ENCODE results near the gene DENR. TPM values are rescaled to one million over a fixed set of nuclear protein-coding genes. Genes with fewer than 3 reads are reported as not detected.

The DENR gene, protein sequence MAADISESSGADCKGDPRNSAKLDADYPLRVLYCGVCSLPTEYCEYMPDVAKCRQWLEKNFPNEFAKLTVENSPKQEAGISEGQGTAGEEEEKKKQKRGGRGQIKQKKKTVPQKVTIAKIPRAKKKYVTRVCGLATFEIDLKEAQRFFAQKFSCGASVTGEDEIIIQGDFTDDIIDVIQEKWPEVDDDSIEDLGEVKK
- 26.3 and 28.7 TPM in 2 replicates for total RNA-seq

DNA sequence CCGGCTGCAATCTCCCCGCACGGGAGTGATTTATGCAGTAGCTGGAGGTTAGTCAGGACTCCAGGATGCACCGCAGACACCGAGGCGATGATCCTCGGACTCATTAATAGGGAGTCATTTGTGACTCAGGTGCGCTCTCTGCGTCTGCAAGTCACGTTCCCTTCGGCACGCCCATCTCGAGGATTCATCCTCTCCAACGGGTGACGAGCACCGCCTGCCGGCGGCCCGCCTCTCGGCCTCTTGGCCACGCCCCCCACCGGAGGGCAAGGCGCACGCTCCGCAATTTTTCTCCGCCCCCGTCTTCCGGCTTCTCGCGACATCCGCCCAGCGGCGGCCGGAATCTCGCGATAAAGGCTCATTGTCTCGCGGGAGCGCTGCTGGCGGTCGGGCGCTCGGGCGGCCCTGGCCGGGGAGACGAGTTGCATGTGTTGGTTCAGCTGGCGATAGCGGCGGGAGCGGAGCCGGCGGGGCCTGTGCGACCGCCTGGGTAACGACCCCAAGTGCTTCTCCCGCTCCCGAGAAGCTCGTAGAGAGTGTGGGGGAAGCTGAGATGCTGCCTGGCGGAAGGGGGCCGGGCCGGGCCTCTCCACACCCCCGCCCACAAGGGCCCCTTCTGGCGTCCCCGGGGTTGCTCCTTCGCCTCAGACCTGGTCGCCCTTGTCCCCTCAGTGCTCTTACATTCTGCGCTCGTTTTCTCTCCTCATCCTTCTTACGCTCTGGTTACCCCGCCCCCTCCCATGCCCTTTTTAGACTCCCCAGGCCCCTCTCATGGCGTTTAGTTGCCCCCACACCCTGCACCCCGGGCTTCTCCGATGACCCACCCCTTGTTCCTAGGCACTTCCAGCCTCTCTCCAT lies at the start of gene DENR:
Gene DENR, plus strand, starts transcription at position 361 of the 855 bp plus-strand sequence. CDS start 878 bp downstream, outside the sequence.

DNA sequence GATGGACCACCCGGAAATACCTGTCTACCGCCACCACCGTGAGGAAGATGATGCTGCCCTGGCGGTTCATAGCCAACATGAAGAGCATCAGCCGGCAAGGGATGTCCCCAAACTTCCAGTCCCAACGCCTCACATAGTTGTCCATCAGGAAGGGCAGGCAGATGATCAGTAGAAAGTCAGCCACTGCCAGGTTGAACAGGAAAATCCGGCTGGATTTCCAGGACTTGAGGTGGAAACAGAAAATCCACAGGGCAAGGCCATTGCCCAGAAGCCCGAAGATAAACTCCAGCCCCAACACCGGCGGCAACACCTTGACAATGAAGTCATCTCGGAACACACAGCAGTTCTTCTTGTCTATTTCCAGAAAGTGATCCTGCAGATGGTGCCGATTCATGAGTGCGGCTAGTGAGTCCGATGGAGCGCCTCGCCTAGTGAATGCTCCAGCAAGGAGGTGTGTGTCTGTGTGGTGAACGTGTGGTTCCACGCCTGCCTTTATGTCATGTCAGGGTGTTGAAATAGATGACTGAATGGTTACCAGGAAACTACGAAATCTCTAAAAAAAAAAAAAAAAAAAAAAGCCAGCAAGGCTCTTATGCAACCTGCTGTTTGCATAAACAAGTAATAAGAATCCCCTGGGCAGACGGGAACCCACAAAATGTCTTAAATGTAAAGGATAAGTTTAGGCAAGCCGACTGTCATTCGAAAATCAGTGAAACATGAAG lies 49.6 kb upstream of the DENR start, which contains the start of gene HCAR2:
Gene HCAR2, minus strand, starts transcription at position 468 of the 722 bp plus-strand sequence. Its CDS starts 74 bp downstream, at position 394.

DNA sequence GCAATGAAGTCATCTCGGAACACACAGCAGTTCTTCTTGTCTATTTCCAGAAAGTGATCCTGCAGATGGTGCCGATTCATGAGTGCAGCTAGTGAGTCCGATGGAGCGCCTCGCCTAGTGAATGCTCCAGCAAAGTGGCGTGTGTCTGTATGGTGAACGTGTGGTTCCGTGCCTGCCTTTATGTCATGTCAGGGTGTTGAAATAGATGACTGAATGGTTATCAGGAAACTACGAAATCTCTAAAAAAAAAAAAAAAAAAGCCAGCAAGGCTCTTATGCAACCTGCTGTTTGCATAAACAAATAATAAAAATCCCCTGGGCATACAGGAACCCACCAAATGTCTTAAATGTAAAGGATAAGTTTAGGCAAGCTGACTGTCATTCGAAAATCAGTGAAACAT lies 36.0 kb upstream of the DENR start, which contains the start of gene HCAR3:
Gene HCAR3, minus strand, starts transcription at position 154 of the 400 bp plus-strand sequence. Its CDS starts 74 bp downstream, at position 80.

DNA sequence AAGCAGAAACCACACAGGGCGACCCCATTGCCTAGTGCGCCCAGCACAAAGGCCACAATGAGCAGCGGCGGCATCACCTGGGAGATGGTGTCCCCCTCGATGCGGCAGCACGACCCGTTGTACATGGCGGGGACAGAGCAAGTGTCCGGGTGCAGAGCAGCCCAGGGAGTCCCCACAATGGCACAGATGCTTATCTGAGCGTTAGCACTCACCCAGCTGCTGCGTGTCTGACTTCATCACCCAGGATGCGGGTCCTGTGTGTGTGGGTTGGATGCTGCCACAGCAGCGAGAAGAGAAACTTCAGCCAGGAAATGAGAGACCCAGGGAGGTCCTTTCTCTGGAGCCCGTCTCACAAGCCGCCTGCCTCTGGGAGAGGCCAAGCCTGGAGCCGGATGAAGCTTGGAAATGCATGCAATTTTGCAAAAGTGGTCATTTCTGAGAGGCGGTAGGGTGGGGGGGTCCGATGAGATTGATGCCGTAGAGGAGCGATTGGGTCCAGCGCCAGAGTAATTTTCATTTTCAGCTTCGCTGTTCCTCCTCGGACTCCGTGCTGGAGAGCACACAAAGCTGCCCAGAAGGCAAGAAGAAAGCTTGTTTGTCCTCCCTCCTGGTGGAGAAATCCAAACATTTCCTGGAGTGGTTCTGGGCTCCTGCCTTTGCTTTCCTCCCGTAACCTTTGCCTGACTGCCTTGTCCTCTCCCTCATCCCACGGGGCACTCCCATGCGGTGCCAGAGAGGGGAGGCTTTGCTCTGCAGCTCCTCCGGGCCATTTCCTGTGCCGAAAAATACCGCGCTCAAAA lies 22.2 kb upstream of the DENR start, which contains the start of gene HCAR1:
Gene HCAR1, minus strand, starts transcription at position 630 of the 800 bp plus-strand sequence. Its CDS starts 505 bp downstream, at position 125.

Other genes starting within 250 kb of the DENR start
- 27.7 and 30.2 TPM in 2 replicates for gene RSRC2, start 225.9 kb upstream of the DENR start, total RNA-seq
- gene KNTC1, start 225.6 kb upstream of the DENR start, total RNA-seq = 10.5 and 12.1 TPM in 2 replicates
- not detected in 2 replicates for gene HCAR2, start 49.5 kb upstream of the DENR start, total RNA-seq
- gene HCAR3, start 36.0 kb upstream of the DENR start, total RNA-seq = not detected in 2 replicates
- 0.17 and 0.85 TPM in 2 replicates for gene HCAR1, start 22.0 kb upstream of the DENR start, total RNA-seq
- gene CCDC62, start 21.7 kb downstream of the DENR start, total RNA-seq = 0.40 and 0.65 TPM in 2 replicates
- 8.7 and 17.1 TPM in 2 replicates for gene HIP1R, start 82.6 kb downstream of the DENR start, total RNA-seq
- 11.0 and 17.6 TPM in 2 replicates for gene VPS37B, start 143.3 kb downstream of the DENR start, total RNA-seq
- 15.1 and 16.4 TPM in 2 replicates for gene ABCB9, start 213.6 kb downstream of the DENR start, total RNA-seq
- 8.7 and 12.4 TPM in 2 replicates for gene OGFOD2, start 222.4 kb downstream of the DENR start, total RNA-seq
- 97.6 and 98.4 TPM in 2 replicates for gene ARL6IP4, start 227.9 kb downstream of the DENR start, total RNA-seq

Data from smooth muscle cell of the pulmonary artery (primary cell).